PFSK-1 (cell line): ENCODE results near the gene FH.

Experiments used
- FOXP2 ChIP-seq: optimal IDR thresholded peaks from 2 replicates; pipeline ENCODE3; 2011; ENCODE audit warnings: borderline replicate concordance, control low read depth, inconsistent platforms; ENCODE audit not compliant: insufficient read depth; ENCODE audit errors: extremely low read length, extremely low read depth
- POLR2AphosphoS5 ChIP-seq: IDR thresholded peaks from 2 replicates; pipeline ENCODE4 v1.6.1; 2012; ENCODE audit warnings: low read depth, mild to moderate bottlenecking, control low read depth, low read length, moderate library complexity
- REST ChIP-seq, 2 experiments: IDR thresholded peaks; 2 replicates each; pipeline versions ENCODE4 v1.6.1 to v1.8.0; 2011 to 2012; ENCODE audit warnings: low read depth in 2 of 2, low read length in 2 of 2, control low read depth in 1 of 2, inconsistent platforms in 1 of 2, mild to moderate bottlenecking in 1 of 2, moderate library complexity in 1 of 2; ENCODE audit not compliant: insufficient read depth in 1 of 2
- SIN3A ChIP-seq: IDR thresholded peaks from 2 replicates; pipeline ENCODE4 v1.6.1; 2012; ENCODE audit warnings: mild to moderate bottlenecking, low read length, moderate library complexity, borderline replicate concordance; ENCODE audit not compliant: insufficient read depth
- TAF1 ChIP-seq: IDR thresholded peaks from 2 replicates; pipeline ENCODE4 v1.6.1; 2012; ENCODE audit warnings: low read length, control low read depth, borderline replicate concordance; ENCODE audit not compliant: insufficient read depth

The FH gene

GRCh38 chr1:241557031-241557430, 37.5 kb upstream of the FH start:
- no peak for TF ChIP-seq SIN3A
- TF ChIP-seq POLR2AphosphoS5, result no peak

GRCh38 chr1:241555526-241555925, 36.0 kb upstream of the FH start:
- TF ChIP-seq FOXP2 (no peak), TAF1 (no peak), SIN3A (no peak), POLR2AphosphoS5 (no peak), REST (IDR thresholded peaks at IDR 0.05; ENCODE audit: insufficient read depth in 1 of 2, low read depth in 2 of 2, low read length in 2 of 2) (no peak)

GRCh38 chr1:241553886-241554592, 34.5 kb upstream of the FH start:
- no peak for TF ChIP-seq TAF1
- no peak for TF ChIP-seq POLR2AphosphoS5
- no peak for TF ChIP-seq REST (IDR thresholded peaks at IDR 0.05; ENCODE audit: insufficient read depth in 1 of 2, low read depth in 2 of 2, low read length in 2 of 2)
- no peak for TF ChIP-seq FOXP2
- no peak for TF ChIP-seq SIN3A

GRCh38 chr1:241551759-241552638, 32.4 kb upstream of the FH start:
- TF ChIP-seq SIN3A, result no peak
- no peak for TF ChIP-seq TAF1
- TF ChIP-seq POLR2AphosphoS5, result no peak
- no peak for TF ChIP-seq FOXP2

GRCh38 chr1:241550318-241550717, 30.8 kb upstream of the FH start:
- no peak for TF ChIP-seq REST (IDR thresholded peaks at IDR 0.05; ENCODE audit: insufficient read depth in 1 of 2, low read depth in 2 of 2, low read length in 2 of 2)
- no peak for TF ChIP-seq TAF1
- TF ChIP-seq SIN3A, result no peak
- TF ChIP-seq FOXP2, result no peak
- TF ChIP-seq POLR2AphosphoS5, result no peak

- TF ChIP-seq FOXP2 (no peak), TAF1 (no peak), POLR2AphosphoS5 (no peak), REST (IDR thresholded peaks at IDR 0.05; ENCODE audit: insufficient read depth in 1 of 2, low read depth in 2 of 2, low read length in 2 of 2) (no peak), SIN3A (no peak)
Measured at GRCh38 chr1:241548008-241548407, 28.5 kb upstream of the FH start.
